NCI-H2081 (cell line): ENCODE measurements around the gene CLIC5.

Experiments used
- DNase-seq, 2 experiments: peaks; one replicate each; lab custom pipeline; 2025; lab: John Stamatoyannopoulos, UW

CLIC5 gene

DNA sequence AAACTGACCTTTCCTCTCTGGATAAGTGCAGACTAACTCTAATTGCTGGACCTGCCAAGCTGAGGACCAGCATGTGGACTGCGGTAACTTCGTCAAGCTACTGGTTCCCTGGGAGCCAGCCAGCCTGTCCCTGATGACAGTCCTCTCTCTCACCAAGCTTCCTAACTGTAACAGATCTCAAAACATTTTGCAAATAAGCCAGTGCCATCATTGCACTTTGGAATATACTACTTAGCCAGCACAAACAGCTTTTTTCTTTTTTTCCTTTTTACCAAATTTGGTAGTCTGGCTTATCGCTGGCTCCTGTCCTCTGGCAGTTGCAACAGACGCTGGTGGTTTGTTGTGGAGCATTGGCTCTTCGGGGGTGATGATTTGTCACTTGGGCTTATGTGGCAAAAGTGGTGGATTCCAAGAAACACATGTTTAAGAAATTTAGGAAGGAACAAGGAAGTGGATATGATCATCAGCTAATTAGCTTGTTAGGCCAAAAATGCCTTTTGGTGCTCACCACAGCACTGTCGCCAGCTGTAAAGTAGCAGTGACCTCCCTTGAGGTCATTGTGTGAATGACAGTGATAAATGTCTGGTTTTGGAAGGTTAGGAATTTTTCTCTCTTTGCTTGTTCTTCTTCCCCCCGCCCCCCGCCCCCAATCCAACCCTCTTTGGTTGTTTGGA is 171.7 kb downstream of the CLIC5 start:
- DNase-seq, result no peak

DNA sequence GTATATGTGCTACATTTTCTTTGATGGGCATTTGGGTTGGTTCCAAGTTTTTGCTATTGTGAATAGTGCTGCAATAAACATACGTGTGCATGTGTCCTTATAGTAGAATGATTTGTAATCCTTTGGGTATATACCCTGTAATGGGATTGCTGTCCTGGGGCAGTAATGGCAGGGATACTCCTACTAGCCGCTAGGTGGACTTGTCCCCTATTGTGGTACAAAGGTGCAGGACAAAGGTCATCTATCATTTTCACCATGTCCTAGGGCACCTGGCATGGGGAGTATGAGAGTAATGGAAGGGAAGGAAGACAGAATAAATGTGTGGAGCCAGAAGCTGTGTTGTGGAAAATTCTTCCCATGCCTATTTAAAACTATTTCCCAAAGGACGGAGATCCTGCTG is 174.6 kb downstream of the CLIC5 start:
- no peak for DNase-seq

DNA sequence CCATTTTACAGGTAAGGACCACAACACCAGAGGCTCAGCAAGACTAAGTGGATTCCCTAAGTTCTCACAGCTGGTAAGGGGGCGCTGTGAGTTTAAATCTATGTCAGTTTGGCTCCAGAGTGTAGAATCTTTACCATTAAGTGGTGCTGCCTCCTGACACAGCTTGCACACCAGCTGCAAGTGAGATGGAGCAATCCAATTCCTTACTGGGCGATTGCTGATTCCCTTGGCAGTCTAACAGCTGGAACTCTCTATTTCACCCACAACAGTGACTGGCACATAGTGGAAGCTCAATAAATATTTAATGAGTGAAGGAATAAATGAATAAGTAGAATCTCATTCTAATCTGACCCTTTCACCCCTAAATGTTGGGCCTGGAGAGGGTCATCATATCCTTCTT is 176.7 kb downstream of the CLIC5 start:
- DNase-seq, result no peak

DNA sequence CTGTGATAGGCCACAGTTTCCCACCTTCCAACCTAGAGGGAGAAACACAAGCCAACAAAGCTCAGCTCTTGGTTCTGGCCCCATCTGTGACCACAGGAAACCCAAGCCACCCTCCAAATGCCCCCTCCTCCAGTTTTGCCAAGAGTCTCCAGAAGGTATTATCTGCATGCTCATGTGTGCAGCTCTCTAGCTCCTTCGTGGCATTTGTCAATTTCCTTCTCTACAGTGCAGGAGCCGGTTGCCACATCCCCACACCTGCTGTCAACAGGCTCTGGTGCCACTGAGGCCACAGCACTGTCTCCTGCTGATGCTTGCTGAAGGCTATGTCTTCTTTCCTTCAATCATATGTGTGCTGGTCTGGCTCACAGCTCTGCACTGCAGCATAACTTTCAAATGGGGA is 177.2 kb downstream of the CLIC5 start:
- DNase-seq, result no peak

DNA sequence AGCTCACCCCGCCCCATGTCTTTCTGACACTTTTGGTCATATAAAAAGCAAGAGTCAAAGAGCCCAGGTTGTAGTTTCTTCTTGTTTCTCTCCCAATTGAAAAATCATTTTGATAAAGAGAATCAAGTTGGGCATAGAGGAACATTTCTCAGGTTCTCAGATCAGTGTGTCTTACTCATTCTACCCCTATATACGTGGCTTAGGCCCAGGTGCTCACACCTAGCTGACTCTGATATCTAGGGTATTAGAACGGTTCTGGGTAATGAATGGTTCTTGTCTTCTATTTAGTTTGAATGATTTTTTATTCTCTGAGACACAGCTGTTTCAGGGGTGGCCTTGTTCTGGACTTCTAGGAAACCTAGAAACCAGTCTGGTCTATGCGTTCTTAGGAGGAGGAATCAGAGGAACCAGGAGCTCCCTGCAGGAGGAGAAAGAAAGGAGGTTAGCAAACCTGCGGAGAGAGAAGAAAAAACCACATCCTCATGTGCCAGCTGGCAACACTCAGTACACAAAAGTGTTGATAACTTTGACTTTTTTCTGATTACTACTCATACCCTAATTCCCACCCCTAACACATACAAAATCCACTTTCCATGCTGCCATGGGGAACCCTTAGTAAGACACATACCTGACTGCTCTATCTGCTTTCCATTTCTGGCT is 178.0 kb downstream of the CLIC5 start:
- DNase-seq, result no peak

DNA sequence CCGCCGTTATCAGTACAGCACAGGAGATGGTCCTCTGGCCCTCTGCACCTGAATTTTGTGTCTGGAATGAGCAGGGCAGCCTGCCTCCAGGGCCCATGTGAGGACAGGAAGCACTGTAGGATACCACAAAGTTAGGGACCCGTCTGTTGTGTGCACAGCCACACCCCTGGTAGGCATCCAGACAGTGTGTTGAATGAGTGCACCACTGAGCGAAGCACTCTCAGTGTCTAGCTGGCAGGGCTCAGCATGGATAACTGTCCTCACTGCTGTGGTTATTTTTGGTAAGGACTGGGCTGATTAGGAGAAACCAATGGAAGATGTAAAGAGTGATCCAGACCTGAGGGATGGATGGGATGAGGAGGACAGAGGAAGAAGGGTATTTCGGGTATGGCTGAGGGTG is 178.7 kb downstream of the CLIC5 start:
- no peak for DNase-seq

DNA sequence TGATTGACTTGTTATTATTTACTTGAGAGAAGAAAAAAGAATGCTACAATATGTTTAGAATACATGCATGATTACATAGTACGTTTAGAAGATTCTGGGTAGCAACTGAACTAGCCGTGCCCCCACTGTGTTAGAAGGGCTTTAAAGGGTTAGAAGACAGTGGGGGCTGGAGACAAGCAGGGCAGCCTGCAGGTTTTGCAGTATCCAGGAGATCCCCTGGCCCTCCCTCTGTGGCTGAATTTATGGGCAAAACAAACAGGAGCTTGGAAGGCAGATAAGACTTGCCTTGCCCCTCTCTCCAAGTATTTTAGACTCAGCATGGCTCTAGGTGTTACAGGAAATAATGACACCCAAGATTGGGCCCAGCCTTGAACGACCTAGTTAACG is 179.2 kb downstream of the CLIC5 start:
- DNase-seq, result no peak

DNA sequence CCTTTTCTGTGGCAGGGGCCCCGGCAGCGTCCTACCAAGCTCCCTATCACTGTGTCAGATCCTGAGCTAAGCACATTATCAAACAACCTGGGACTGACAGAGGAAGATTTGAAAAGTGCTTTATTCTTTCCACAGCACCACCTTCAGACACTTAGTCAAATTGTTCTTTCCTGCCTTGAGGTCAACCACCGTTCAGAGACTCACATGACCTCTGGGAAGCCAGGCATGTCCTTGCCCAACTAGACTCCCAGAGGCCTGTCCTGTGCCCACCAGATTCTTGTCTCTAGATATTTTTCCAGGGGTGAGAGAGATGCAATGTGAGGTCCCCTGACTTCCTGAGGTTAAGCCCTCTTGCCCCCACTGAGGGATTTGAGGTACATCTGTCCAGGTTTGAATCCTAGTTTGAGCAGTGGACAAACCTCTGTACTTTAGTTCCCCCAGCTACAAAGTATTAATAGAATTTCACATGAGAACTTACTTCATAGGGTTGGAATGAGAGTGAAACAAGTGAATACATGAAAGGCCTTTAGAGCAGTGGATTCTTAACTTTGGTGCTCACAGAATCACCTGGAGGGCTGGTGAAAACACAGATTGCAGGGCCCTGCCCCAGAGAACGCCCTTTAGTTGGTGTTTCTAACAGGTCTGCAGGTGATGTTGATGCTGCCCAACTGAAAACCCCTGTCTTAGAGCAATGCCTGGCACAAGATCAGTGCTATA is 179.8 kb downstream of the CLIC5 start:
- DNase-seq, result no peak

DNA sequence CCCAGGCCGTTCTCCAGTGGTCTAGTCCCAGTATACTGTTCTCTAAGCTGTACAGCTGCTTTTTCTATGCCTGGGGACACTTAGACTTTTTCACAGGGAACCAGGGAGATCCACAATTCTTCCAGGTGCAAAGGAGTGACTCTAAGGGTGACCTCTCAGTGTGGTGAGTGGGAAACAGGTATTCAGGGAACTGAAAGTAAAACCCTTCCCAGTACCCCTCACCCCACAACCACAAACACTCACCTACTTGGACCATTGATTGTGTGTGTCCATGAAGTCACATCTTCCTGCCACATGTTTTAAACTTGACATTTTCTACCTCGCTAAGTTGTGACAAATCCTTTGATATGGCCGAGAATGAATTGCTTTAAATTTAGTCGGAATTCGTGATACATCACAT is 183.6 kb downstream of the CLIC5 start:
- no peak for DNase-seq
